Thoracic aorta (tissue), 2 donors: ENCODE measurements around the gene IL17RC. TPM values are rescaled to one million over a fixed set of nuclear protein-coding genes. Genes with fewer than 3 reads are reported as not detected.
A peak's percentile ranks its signal among the peaks of the same experiment; 100 is the strongest.
"Not testable (repeated sequence)": the region's sequence is repeated elsewhere in the genome, so short reads cannot be mapped to it uniquely, and the experiment has no call there.

ENCODE experiments used
- ATAC-seq: fragments of 150-250 bp; one replicate; pipeline ENCODE4 v1.8.0; 2017; ENCODE audit warnings: low read depth; ENCODE audit not compliant: insufficient number of reproducible peaks, low FRiP score
- DNase-seq: peaks from one replicate; pipeline ENCODE4 v3.0.0-alpha.2; 2020; ENCODE audit warnings: low spot score
- H3K27ac ChIP-seq, 2 donors: fragments of 200-600 bp; sonication (generic); 1 replicate in 1 of 2; 2 replicates in 1 of 2; pipeline ENCODE4 v1.5.1; 2016; ENCODE audit warnings: mild to moderate bottlenecking in 2 of 2, moderate library complexity in 2 of 2
- H3K27me3 ChIP-seq: fragments of 200-600 bp; sonication (generic); replicated peaks from 2 replicates; pipeline ENCODE4 v1.6.0; 2016; ENCODE audit warnings: mild to moderate bottlenecking; ENCODE audit not compliant: insufficient read depth
- H3K36me3 ChIP-seq: fragments of 200-600 bp; sonication (generic); one replicate; pipeline ENCODE4 v1.5.1; 2016
- H3K4me1 ChIP-seq, 2 donors: fragments of 200-600 bp; sonication (generic); 1 replicate in 1 of 2; 2 replicates in 1 of 2; pipeline versions ENCODE4 v1.5.1 to v1.6.0; 2016; ENCODE audit warnings: low read depth in 2 of 2, mild to moderate bottlenecking in 1 of 2; ENCODE audit not compliant: control insufficient read depth in 1 of 2
- H3K4me3 ChIP-seq: fragments of 200-600 bp; sonication (generic); 2 replicates; pipeline ENCODE4 v1.5.1; 2016; ENCODE audit warnings: mild to moderate bottlenecking
- H3K9me3 ChIP-seq: fragments of 200-600 bp; sonication (generic); 2 replicates; pipeline ENCODE4 v1.5.1; 2016
- total RNA-seq, 2 donors: library from RNA; depleted of rRNA; stranded (reverse); fragments of >200 nt; gene quantifications; one replicate each; pipeline versions ENCODE4 v1.1.0 to v1.2.3, GENCODE V29; 2016
- TF ChIP-seq, protein P1 (sequence below): fragments of 200-600 bp; sonication (generic); IDR thresholded peaks from one replicate; pipeline ENCODE4 v1.5.1; 2019; ENCODE audit warnings: antibody characterized with exemption

Gene IL17RC, protein sequence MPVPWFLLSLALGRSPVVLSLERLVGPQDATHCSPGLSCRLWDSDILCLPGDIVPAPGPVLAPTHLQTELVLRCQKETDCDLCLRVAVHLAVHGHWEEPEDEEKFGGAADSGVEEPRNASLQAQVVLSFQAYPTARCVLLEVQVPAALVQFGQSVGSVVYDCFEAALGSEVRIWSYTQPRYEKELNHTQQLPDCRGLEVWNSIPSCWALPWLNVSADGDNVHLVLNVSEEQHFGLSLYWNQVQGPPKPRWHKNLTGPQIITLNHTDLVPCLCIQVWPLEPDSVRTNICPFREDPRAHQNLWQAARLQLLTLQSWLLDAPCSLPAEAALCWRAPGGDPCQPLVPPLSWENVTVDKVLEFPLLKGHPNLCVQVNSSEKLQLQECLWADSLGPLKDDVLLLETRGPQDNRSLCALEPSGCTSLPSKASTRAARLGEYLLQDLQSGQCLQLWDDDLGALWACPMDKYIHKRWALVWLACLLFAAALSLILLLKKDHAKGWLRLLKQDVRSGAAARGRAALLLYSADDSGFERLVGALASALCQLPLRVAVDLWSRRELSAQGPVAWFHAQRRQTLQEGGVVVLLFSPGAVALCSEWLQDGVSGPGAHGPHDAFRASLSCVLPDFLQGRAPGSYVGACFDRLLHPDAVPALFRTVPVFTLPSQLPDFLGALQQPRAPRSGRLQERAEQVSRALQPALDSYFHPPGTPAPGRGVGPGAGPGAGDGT
- total RNA-seq = 10 to 100 TPM; 52.2 to 59.4 TPM

DNA sequence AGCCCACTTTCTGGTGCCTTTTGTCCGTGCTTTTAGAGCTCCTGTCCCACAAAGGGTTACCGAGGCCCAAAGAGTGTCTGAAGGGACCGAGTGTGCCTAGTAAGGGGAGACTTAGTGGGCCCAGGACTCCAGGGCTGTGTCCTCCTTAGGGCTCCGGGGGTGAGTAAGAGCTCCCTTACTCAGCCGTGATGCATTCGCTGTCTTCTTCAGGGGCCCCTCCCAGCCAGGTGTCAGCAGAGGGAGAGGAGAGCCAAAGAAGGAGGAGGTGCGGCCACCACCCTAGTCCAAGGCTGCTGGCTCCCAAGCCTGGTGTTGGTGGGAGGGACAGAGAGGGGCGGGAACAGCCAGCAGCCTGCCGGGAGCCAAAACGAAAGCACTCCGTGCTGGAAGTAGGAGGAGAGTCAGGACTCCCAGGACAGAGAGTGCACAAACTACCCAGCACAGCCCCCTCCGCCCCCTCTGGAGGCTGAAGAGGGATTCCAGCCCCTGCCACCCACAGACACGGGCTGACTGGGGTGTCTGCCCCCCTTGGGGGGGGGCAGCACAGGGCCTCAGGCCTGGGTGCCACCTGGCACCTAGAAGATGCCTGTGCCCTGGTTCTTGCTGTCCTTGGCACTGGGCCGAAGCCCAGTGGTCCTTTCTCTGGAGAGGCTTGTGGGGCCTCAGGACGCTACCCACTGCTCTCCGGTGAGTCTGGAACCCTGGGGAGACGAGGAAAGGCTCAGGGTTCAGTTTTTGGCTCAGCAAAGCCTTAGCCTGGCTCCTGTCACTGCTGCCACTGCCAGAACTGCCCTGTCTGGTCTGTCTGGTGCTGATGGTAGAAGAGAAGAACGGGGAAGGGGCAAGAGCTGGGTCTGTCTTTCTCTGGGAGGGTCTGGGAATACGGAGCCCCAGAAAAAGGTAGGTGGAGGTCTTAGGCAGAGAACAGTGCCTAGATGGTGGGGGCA is at the start of gene IL17RC:
IL17RC (plus strand) TSS at position 365 of the 947 bp plus-strand sequence; CDS start at position 583, 218 bp downstream.
- TF ChIP-seq, protein P1, sequence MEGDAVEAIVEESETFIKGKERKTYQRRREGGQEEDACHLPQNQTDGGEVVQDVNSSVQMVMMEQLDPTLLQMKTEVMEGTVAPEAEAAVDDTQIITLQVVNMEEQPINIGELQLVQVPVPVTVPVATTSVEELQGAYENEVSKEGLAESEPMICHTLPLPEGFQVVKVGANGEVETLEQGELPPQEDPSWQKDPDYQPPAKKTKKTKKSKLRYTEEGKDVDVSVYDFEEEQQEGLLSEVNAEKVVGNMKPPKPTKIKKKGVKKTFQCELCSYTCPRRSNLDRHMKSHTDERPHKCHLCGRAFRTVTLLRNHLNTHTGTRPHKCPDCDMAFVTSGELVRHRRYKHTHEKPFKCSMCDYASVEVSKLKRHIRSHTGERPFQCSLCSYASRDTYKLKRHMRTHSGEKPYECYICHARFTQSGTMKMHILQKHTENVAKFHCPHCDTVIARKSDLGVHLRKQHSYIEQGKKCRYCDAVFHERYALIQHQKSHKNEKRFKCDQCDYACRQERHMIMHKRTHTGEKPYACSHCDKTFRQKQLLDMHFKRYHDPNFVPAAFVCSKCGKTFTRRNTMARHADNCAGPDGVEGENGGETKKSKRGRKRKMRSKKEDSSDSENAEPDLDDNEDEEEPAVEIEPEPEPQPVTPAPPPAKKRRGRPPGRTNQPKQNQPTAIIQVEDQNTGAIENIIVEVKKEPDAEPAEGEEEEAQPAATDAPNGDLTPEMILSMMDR = no peak
- no peaks in the 10 kb centered on the region for H3K9me3 ChIP-seq
- DNase-seq = peak; percentile 69
- peak within 1 kb of the TSS; percentile 89 for H3K4me3 ChIP-seq
- peak within 1 kb of the TSS; percentile 91 to 95 for H3K27ac ChIP-seq
- H3K4me1 ChIP-seq = peaks cover 29 to 38% of the 10 kb centered on the region in 2 donors
- H3K27me3 ChIP-seq = no peaks in the 10 kb centered on the region
- ATAC-seq = peak; percentile 72
- H3K36me3 ChIP-seq = no peaks in the 10 kb centered on the region

DNA sequence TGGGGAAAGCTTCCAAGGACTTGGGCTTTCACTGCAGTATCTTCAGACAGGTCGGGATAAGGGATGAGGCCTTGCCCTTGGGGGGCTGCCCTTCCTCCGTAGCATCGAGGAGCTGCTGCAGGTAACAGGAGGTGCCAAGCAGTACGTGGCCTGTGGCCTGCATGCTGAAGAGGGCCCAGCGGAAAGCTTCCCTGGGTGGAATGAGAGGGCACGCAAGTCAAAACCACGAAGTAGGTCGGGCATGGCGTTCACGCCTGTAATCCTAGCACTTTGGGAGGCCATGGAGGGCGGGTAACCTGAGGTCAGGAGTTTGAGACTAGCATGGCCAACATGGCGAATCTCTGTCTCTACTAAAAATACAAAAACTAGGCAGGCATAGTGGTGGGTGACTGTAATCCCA is 49.8 kb upstream of the IL17RC start:
- ATAC-seq = no peak
- H3K9me3 ChIP-seq = no peaks in the 10 kb centered on the region
- H3K4me1 ChIP-seq = peaks cover 13 to 34% of the 10 kb centered on the region in 2 donors
- H3K27me3 ChIP-seq = no peaks in the 10 kb centered on the region
- no peaks in the 10 kb centered on the region for H3K36me3 ChIP-seq
- DNase-seq = no peak
- TF ChIP-seq, protein P1 = no peak
- peak overlapping the region; percentile 38 to 51 for H3K27ac ChIP-seq
- H3K4me3 ChIP-seq = no peak overlapping the region

DNA sequence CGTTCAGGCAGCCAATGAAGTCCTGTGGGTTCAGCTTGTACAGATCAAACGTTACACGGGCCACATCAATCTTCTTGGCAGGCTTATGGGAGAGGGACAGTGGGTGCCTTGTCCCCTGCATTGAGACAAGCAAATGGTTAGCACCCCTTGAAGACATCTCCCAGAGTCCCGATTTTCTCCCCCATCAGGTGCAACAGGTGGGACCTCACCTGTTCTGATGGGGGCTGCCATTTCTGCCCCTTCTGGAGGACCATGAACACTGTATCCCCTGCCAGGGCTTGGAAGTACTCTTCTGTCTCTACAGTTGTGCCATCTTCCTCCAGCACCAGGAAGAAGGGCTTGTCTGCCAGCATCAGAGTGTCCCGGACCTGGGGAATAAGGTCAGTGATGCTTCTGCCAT is 46.9 kb upstream of the IL17RC start:
- no peak for ATAC-seq
- Histone ChIP-seq H3K4me1 (peaks cover 5 to 20% of the 10 kb centered on the region in 2 donors), H3K36me3 (no peaks in the 10 kb centered on the region), H3K27ac (no peak overlapping the region), H3K4me3 (no peak overlapping the region), H3K27me3 (no peaks in the 10 kb centered on the region), H3K9me3 (no peaks in the 10 kb centered on the region)
- TF ChIP-seq, protein P1 = no peak
- no peak for DNase-seq

DNA sequence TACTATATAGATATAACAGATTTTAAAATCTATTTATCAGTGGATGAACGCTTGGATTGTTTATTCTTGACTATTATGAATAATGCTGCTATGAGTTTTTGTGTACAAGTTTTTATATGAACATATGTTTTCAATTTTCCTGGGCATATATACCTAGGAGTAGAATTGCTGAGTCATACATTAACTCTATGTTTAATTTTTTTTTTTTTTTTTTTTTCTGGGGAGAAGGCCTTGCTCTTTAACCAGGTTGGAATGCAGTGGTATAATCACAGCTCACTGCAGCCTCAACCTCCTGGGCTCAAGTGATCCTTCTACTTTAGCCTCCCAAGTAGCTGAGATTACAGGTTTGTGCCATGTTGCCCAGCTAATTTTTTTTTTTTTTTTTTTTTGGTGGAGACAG is 45.9 kb upstream of the IL17RC start:
- no peaks in the 10 kb centered on the region for H3K9me3 ChIP-seq
- no peak overlapping the region for H3K4me3 ChIP-seq
- H3K4me1 ChIP-seq = peaks cover 3 to 10% of the 10 kb centered on the region in 2 donors
- H3K36me3 ChIP-seq = no peaks in the 10 kb centered on the region
- no peak overlapping the region for H3K27ac ChIP-seq
- TF ChIP-seq, protein P1 = no peak
- H3K27me3 ChIP-seq = no peaks in the 10 kb centered on the region
- DNase-seq (no peak), ATAC-seq (no peak)

DNA sequence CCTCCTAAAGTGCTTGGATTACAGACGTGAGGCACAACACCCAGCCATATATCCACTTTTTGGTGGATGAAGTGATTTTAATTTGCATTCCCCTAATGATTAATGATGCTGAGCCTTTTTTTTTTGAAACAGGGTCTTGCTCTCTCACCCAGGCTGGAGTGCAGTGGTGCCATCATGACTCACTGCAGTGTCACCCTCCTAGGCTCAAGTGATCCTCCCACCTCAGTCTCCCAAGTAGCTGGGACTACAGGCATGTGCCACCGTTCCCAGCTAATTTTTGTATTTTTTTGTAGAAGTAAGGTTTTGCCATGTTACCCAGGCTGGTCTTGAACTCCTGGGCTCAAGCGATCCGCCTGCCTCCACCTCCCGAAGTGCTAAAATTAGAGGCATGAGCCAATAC is 44.8 kb upstream of the IL17RC start:
- not testable (repeated sequence) for H3K27me3 ChIP-seq, DNase-seq, H3K9me3 ChIP-seq, H3K36me3 ChIP-seq, H3K4me3 ChIP-seq, ATAC-seq, H3K4me1 ChIP-seq, H3K27ac ChIP-seq
